ENCODE measurements around the gene PCP4. TPM values are rescaled to one million over a fixed set of nuclear protein-coding genes. Genes with fewer than 3 reads are reported as not detected.
A peak's percentile ranks its signal among the peaks of the same experiment; 100 is the strongest.

PCP4 gene
- total RNA-seq: not detected in 2 replicates

- Histone ChIP-seq H3K4me3 (ENCODE audit: low read depth, low read length) (no peak within 1 kb of the TSS), H3K27me3 (ENCODE audit: control insufficient read depth, insufficient read depth, low read length) (no peaks in the 10 kb centered on the region), H3K36me3 (ENCODE audit: control insufficient read depth, insufficient read depth, low read length) (no peaks in the 10 kb centered on the region)
- TF ChIP-seq CTCF (IDR thresholded peaks at IDR 0.05; ENCODE audit: insufficient read depth, low read length, severe bottlenecking): peak; percentile 83
- FAIRE-seq: peak; percentile 23
- DNase-seq (ENCODE audit: low read depth): peak; percentile 22
Observed at GRCh38 chr21:39867198-39867650, at the start of gene PCP4. TSS of gene PCP4 (plus strand) at chr21:39867438. CDS start at chr21:39867502, 64 bp downstream.

GRCh38 chr21:39818557-39818956 lies 48.7 kb upstream of the PCP4 start:
- no peak for DNase-seq (ENCODE audit: low read depth)
- Histone ChIP-seq H3K4me3 (ENCODE audit: low read depth, low read length) (no peak overlapping the region), H3K36me3 (ENCODE audit: control insufficient read depth, insufficient read depth, low read length) (no peaks in the 10 kb centered on the region), H3K27me3 (ENCODE audit: control insufficient read depth, insufficient read depth, low read length) (no peaks in the 10 kb centered on the region)
- no peak for FAIRE-seq
- no peak for TF ChIP-seq CTCF (IDR thresholded peaks at IDR 0.05; ENCODE audit: insufficient read depth, low read length, severe bottlenecking)

- no peaks in the 10 kb centered on the region for H3K36me3 ChIP-seq (ENCODE audit: control insufficient read depth, insufficient read depth, low read length)
- no peaks in the 10 kb centered on the region for H3K27me3 ChIP-seq (ENCODE audit: control insufficient read depth, insufficient read depth, low read length)
- no peak overlapping the region for H3K4me3 ChIP-seq (ENCODE audit: low read depth, low read length)
- no peak for TF ChIP-seq CTCF (IDR thresholded peaks at IDR 0.05; ENCODE audit: insufficient read depth, low read length, severe bottlenecking)
- no peak for DNase-seq (ENCODE audit: low read depth)
- no peak for FAIRE-seq
Observed at GRCh38 chr21:39822042-39822441, 45.2 kb upstream of the PCP4 start.

- no peak for FAIRE-seq
- TF ChIP-seq CTCF (IDR thresholded peaks at IDR 0.05; ENCODE audit: insufficient read depth, low read length, severe bottlenecking): no peak
Observed at GRCh38 chr21:39825250-39825649, 42.0 kb upstream of the PCP4 start.

GRCh38 chr21:39834543-39834942 lies 32.7 kb upstream of the PCP4 start:
- no peak for FAIRE-seq
- no peak for DNase-seq (ENCODE audit: low read depth)
- no peaks in the 10 kb centered on the region for H3K36me3 ChIP-seq (ENCODE audit: control insufficient read depth, insufficient read depth, low read length)
- no peaks in the 10 kb centered on the region for H3K27me3 ChIP-seq (ENCODE audit: control insufficient read depth, insufficient read depth, low read length)
- TF ChIP-seq CTCF (IDR thresholded peaks at IDR 0.05; ENCODE audit: insufficient read depth, low read length, severe bottlenecking): no peak
- H3K4me3 ChIP-seq (ENCODE audit: low read depth, low read length): no peak overlapping the region

More at GRCh38 chr21:39825250-39825649, 42.0 kb upstream of the PCP4 start:
- H3K36me3 ChIP-seq (ENCODE audit: control insufficient read depth, insufficient read depth, low read length): no peaks in the 10 kb centered on the region
- H3K4me3 ChIP-seq (ENCODE audit: low read depth, low read length): no peak overlapping the region
- DNase-seq (ENCODE audit: low read depth): no peak
- no peaks in the 10 kb centered on the region for H3K27me3 ChIP-seq (ENCODE audit: control insufficient read depth, insufficient read depth, low read length)

- H3K36me3 ChIP-seq (ENCODE audit: control insufficient read depth, insufficient read depth, low read length): no peaks in the 10 kb centered on the region
- DNase-seq (ENCODE audit: low read depth): no peak
- FAIRE-seq: no peak
- no peak for TF ChIP-seq CTCF (IDR thresholded peaks at IDR 0.05; ENCODE audit: insufficient read depth, low read length, severe bottlenecking)
- H3K27me3 ChIP-seq (ENCODE audit: control insufficient read depth, insufficient read depth, low read length): no peaks in the 10 kb centered on the region
- H3K4me3 ChIP-seq (ENCODE audit: low read depth, low read length): no peak overlapping the region
Observed at GRCh38 chr21:39837861-39838359, 29.3 kb upstream of the PCP4 start.
